Measurements from ENCODE around the gene DPY19L3. TPM values are rescaled to one million over a fixed set of nuclear protein-coding genes. Genes with fewer than 3 reads are reported as not detected.

The DPY19L3 gene
- total and polyA plus RNA-seq, 2 of the 4 experiments (the other 2 are of a cell fraction), result 29.6 to 36.5 TPM

DNA sequence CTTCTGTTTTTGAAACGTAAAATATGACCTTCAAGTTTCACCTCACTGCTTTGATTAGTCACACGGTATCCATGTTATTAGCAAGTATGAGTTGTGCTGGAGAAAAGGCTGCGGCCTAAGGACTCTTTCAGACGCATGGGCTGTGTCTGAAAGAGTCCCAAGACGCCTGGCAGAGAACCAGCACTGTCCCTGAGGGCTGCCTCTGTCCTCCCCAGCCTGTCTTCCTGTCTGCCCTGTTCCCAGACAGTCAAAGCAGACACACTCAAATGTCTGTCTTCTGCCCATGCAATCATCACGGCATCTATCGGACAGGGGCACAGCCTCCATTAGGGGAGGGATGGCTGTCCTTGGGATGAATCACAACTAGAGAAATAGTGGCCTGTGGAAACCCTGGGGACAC is 65.5 kb downstream of the DPY19L3 start:
- Histone ChIP-seq H3K23ac (ENCODE audit: low read depth, low read length) (no peak overlapping the region), H3K4ac (ENCODE audit: low read depth, low read length) (no peak overlapping the region), H3K27me3 (ENCODE audit: control insufficient read depth, insufficient read depth, low read length) (no peaks in the 10 kb centered on the region), H2BK5ac (ENCODE audit: low read depth, low read length, poor library complexity, severe bottlenecking) (no peak overlapping the region), H2BK15ac (ENCODE audit: low read depth, low read length) (no peak overlapping the region), H3K9ac (ENCODE audit: low read depth, low read length) (no peak overlapping the region), H3K9me3 (ENCODE audit: control insufficient read depth, insufficient read depth, low read length) (no peaks in the 10 kb centered on the region), H4K20me1 (ENCODE audit: insufficient read depth, low read length) (no peaks in the 10 kb centered on the region), H3K56ac (ENCODE audit: extremely low read depth, insufficient read depth, low read length) (no peak overlapping the region), H4K5ac (ENCODE audit: low read depth, low read length) (no peak overlapping the region), H2AK9ac (replicated peaks; ENCODE audit: low read depth, low read length, poor library complexity) (no peak overlapping the region), H3K14ac (replicated peaks; ENCODE audit: low read depth, low read length) (no peak overlapping the region), H3K36me3 (ENCODE audit: control insufficient read depth, insufficient read depth, low read length) (peaks cover 16% of the 10 kb centered on the region), H4K91ac (ENCODE audit: insufficient read depth, low read depth, low read length) (no peak overlapping the region), H3K4me2 (ENCODE audit: low read depth, low read length) (no peak overlapping the region), H2BK20ac (ENCODE audit: low read depth, low read length) (no peak overlapping the region), H3K18ac (ENCODE audit: low read depth, low read length) (no peak overlapping the region), H4K8ac (ENCODE audit: low read depth in 2 of 2, low read length in 2 of 2) (no peak overlapping the region), H3K4me3 (ENCODE audit: insufficient read depth, low read depth, low read length) (no peak overlapping the region), H3K9me1 (ENCODE audit: insufficient read depth, low read length) (no peaks in the 10 kb centered on the region; the same call in 1 of the 2 replicates), H2BK120ac (ENCODE audit: low read depth, low read length) (no peak overlapping the region), H3K27ac (ENCODE audit: insufficient read depth, low read length) (no peak overlapping the region), H2AFZ (replicated peaks; ENCODE audit: low read length, poor library complexity) (no peak overlapping the region), H3K4me1 (ENCODE audit: control insufficient read depth, insufficient read depth, low read length) (no peaks in the 10 kb centered on the region), H2AK5ac (ENCODE audit: low read depth, low read length) (no peak overlapping the region), H3K79me1 (ENCODE audit: low read depth in 1 of 2, low read length in 2 of 2) (no peaks in the 10 kb centered on the region)
- CTCF ChIA-PET, result no interaction called here
- WGBS, 2 experiments (ENCODE audit: extremely low coverage in 2 of 2, insufficient read length in 1 of 2), result no CpG with 5 or more reads among the region's 7 CpGs
- no TSS peak for BruUV-seq (replicated peaks)
- intact Hi-C loops (cut with micrococcal nuclease) (no loop called here), dilution Hi-C loops (cut with HindIII; ENCODE audit: low sequenced_read_pairs, unreplicated experiment) (no loop called here), in situ Hi-C loops (cut with MboI; ENCODE audit: low sequenced_read_pairs) (no loop called here)
- DNase-seq (no peak), ATAC-seq (ENCODE audit: low read depth) (no peak)
- POLR2A ChIA-PET (ENCODE audit: unreplicated experiment), result no interaction called here
- TF ChIP-seq, protein P1, sequence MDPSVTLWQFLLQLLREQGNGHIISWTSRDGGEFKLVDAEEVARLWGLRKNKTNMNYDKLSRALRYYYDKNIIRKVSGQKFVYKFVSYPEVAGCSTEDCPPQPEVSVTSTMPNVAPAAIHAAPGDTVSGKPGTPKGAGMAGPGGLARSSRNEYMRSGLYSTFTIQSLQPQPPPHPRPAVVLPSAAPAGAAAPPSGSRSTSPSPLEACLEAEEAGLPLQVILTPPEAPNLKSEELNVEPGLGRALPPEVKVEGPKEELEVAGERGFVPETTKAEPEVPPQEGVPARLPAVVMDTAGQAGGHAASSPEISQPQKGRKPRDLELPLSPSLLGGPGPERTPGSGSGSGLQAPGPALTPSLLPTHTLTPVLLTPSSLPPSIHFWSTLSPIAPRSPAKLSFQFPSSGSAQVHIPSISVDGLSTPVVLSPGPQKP (IDR thresholded peaks at IDR 0.05; ENCODE audit: borderline replicate concordance, low read depth, low read length), result no peak

All from IMR-90 (cell line).